Neural progenitor cell (in vitro differentiated cells): Measurements from ENCODE around the gene ULK4. TPM values are rescaled to one million over a fixed set of nuclear protein-coding genes. Genes with fewer than 3 reads are reported as not detected.

Source experiments
- DNase-seq: peaks from one replicate; pipeline ENCODE4 v3.0.0-alpha.2; 2016; ENCODE audit warnings: low spot score
- H2AFZ ChIP-seq: fragments of 200-600 bp; sonication (generic); replicated peaks from 2 replicates; pipeline ENCODE4 v1.6.1; 2016; ENCODE audit warnings: antibody characterized with exemption
- H3F3A ChIP-seq: fragments of 200-600 bp; sonication (generic); 2 replicates; pipeline ENCODE4 v1.6.1; 2016; ENCODE audit warnings: antibody characterized with exemption, low read depth
- H3K27ac ChIP-seq: fragments of 200-600 bp; sonication (generic); 2 replicates; pipeline ENCODE4 v1.5.1; 2016; ENCODE audit warnings: mild to moderate bottlenecking
- H3K27me3 ChIP-seq: fragments of 200-600 bp; sonication (generic); 2 replicates; pipeline ENCODE4 v1.6.1; 2016; ENCODE audit warnings: mild to moderate bottlenecking, moderate library complexity
- H3K36me3 ChIP-seq: fragments of 200-600 bp; sonication (generic); 2 replicates; pipeline ENCODE4 v1.5.1; 2016
- H3K4me1 ChIP-seq: fragments of 200-600 bp; sonication (generic); 2 replicates; pipeline ENCODE4 v1.6.1; 2016; ENCODE audit warnings: mixed run types
- H3K4me2 ChIP-seq: fragments of 200-600 bp; sonication (generic); 2 replicates; pipeline ENCODE4 v1.6.1; 2016
- H3K4me3 ChIP-seq: fragments of 200-600 bp; sonication (generic); 2 replicates; pipeline ENCODE4 v1.5.1; 2016
- H3K79me2 ChIP-seq: fragments of 200-600 bp; sonication (generic); 2 replicates; pipeline ENCODE4 v1.6.1; 2016; ENCODE audit warnings: low read depth
- H3K9ac ChIP-seq: fragments of 200-600 bp; sonication (generic); 2 replicates; pipeline ENCODE4 v1.6.1; 2016
- H3K9me3 ChIP-seq: fragments of 200-600 bp; sonication (generic); 2 replicates; pipeline ENCODE4 v1.5.1; 2016; ENCODE audit warnings: low read depth
- H4K20me1 ChIP-seq: fragments of 200-600 bp; sonication (generic); 2 replicates; pipeline ENCODE4 v1.6.1; 2016; ENCODE audit warnings: low read depth
- H3K27ac Mint-ChIP-seq: 3 replicates; pipeline ENCODE4 v1.8.0; 2021; ENCODE audit warnings: mixed read lengths
- H3K27me3 Mint-ChIP-seq: 2 replicates; pipeline ENCODE4 v1.8.0; 2022; ENCODE audit warnings: low read depth, mild to moderate bottlenecking, inconsistent platforms, moderate library complexity, mixed read lengths; ENCODE audit not compliant: insufficient read depth
- H3K36me3 Mint-ChIP-seq: 3 replicates; pipeline ENCODE4 v1.8.0; 2021; ENCODE audit warnings: mixed read lengths
- H3K4me1 Mint-ChIP-seq: 3 replicates; pipeline ENCODE4 v1.8.0; 2021; ENCODE audit warnings: mixed read lengths
- H3K4me3 Mint-ChIP-seq: 3 replicates; pipeline ENCODE4 v1.8.0; 2021; ENCODE audit warnings: mild to moderate bottlenecking, moderate library complexity, mixed read lengths
- H3K9me3 Mint-ChIP-seq: 3 replicates; pipeline ENCODE4 v1.8.0; 2020; ENCODE audit warnings: mixed read lengths
- CTCF ChIP-seq: fragments of 200-600 bp; sonication (generic); IDR thresholded peaks from 2 replicates; pipeline ENCODE4 v1.5.1; 2017; ENCODE audit warnings: antibody characterized with exemption, mild to moderate bottlenecking
- EZH2 ChIP-seq: fragments of 200-600 bp; sonication (generic); IDR thresholded peaks from 2 replicates; pipeline ENCODE4 v1.6.1; 2017; ENCODE audit warnings: antibody characterized with exemption, mild to moderate bottlenecking, moderate library complexity
- EZH2phosphoT487 ChIP-seq: fragments of 200-600 bp; sonication (generic); IDR thresholded peaks from 2 replicates; pipeline ENCODE4 v1.6.1; 2017; ENCODE audit warnings: antibody characterized with exemption
- total RNA-seq: library from RNA; depleted of rRNA; stranded (reverse); fragments of >200 nt; gene quantifications from 2 replicates; pipeline ENCODE4 v1.2.3, GENCODE V29; 2015; ENCODE audit warnings: low replicate concordance

Gene ULK4
- total RNA-seq, 1 donor from 2014 or later = 33.0 TPM

DNA sequence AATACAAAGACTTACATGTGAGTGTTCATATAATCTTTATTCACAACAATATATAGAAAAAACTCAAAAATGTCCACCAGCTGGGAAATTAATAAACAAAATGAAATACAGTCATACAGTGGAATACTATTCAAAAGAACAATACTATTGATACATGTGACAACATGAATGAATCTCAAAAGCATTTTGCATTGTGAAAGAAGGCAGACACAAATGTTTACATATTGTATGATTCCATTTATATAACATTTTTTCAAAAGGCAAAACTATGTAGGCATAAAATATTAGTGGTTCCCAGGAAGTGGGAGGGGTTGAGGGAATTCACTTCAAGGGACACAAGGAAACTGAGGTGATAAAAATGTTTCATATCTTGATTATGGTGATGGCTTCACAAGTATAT lies 459.4 kb downstream of the ULK4 start:
- Histone ChIP-seq H3K27me3 (no peaks in the 10 kb centered on the region), H2AFZ (no peak overlapping the region), H3K9ac (no peak overlapping the region), H3K4me2 (no peak overlapping the region), H3F3A (no peaks in the 10 kb centered on the region), H3K79me2 (no peaks in the 10 kb centered on the region), H3K9me3 (no peaks in the 10 kb centered on the region), H3K4me3 (no peak overlapping the region), H3K27ac (no peak overlapping the region), H3K4me1 (no peaks in the 10 kb centered on the region), H3K36me3 (no peaks in the 10 kb centered on the region), H4K20me1 (no peaks in the 10 kb centered on the region)
- DNase-seq = no peak
- no peaks in the 10 kb centered on the region for H3K4me1 Mint-ChIP-seq
- H3K4me3 Mint-ChIP-seq = no peak overlapping the region
- no peak overlapping the region for H3K27ac Mint-ChIP-seq
- TF ChIP-seq CTCF (no peak), EZH2 (no peak), EZH2phosphoT487 (no peak)
- no peaks in the 10 kb centered on the region for H3K9me3 Mint-ChIP-seq
- H3K36me3 Mint-ChIP-seq = no peaks in the 10 kb centered on the region
- no peaks in the 10 kb centered on the region for H3K27me3 Mint-ChIP-seq

DNA sequence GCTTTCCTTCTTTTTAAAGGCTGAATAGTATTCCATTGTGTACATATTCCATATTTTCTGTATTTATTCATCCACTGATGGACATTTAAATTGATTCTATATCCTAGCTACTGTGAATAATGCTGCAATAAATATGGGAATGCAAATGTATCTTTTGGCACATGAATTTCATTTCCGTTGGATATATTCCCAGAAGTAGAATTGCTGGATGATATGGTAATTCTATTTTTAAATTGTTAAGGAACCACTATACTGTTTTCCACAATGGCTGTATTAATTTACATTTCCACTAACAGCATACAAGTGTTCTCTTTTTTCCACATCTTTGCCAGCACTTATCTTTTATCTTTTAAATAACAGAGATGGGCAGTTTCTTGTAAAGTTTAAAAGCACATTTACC lies 459.9 kb downstream of the ULK4 start:
- no peak for TF ChIP-seq CTCF
- no peak for TF ChIP-seq EZH2
- no peak for TF ChIP-seq EZH2phosphoT487
- H3K27me3 ChIP-seq = no peaks in the 10 kb centered on the region
- H3K27ac Mint-ChIP-seq = no peak overlapping the region
- H3K4me3 Mint-ChIP-seq = no peak overlapping the region
- H2AFZ ChIP-seq = no peak overlapping the region
- H4K20me1 ChIP-seq = no peaks in the 10 kb centered on the region
- H3K36me3 ChIP-seq = no peaks in the 10 kb centered on the region
- H3K4me2 ChIP-seq = no peak overlapping the region
- H3K79me2 ChIP-seq = no peaks in the 10 kb centered on the region
- H3K9ac ChIP-seq = no peak overlapping the region
- no peaks in the 10 kb centered on the region for H3K9me3 Mint-ChIP-seq
- no peaks in the 10 kb centered on the region for H3F3A ChIP-seq
- H3K36me3 Mint-ChIP-seq = no peaks in the 10 kb centered on the region
- H3K27ac ChIP-seq = no peak overlapping the region
- H3K4me1 Mint-ChIP-seq = no peaks in the 10 kb centered on the region
- H3K27me3 Mint-ChIP-seq = no peaks in the 10 kb centered on the region
- no peaks in the 10 kb centered on the region for H3K9me3 ChIP-seq
- no peak for DNase-seq
- no peak overlapping the region for H3K4me3 ChIP-seq
- H3K4me1 ChIP-seq = no peaks in the 10 kb centered on the region

GRCh38 chr3:41498847-41499246 lies 463.1 kb downstream of the ULK4 start:
- Histone ChIP-seq H4K20me1 (no peaks in the 10 kb centered on the region), H3K4me3 (no peak overlapping the region), H3K79me2 (no peaks in the 10 kb centered on the region), H3K4me2 (no peak overlapping the region), H3K4me1 (no peaks in the 10 kb centered on the region), H3K36me3 (no peaks in the 10 kb centered on the region), H3K9me3 (no peaks in the 10 kb centered on the region), H3K9ac (no peak overlapping the region), H3K27me3 (no peaks in the 10 kb centered on the region), H3F3A (no peaks in the 10 kb centered on the region), H2AFZ (no peak overlapping the region), H3K27ac (no peak overlapping the region)
- no peak overlapping the region for H3K4me3 Mint-ChIP-seq
- no peak for DNase-seq
- H3K4me1 Mint-ChIP-seq = no peaks in the 10 kb centered on the region
- H3K9me3 Mint-ChIP-seq = no peaks in the 10 kb centered on the region
- no peaks in the 10 kb centered on the region for H3K36me3 Mint-ChIP-seq
- TF ChIP-seq CTCF (no peak), EZH2phosphoT487 (no peak), EZH2 (no peak)
- no peaks in the 10 kb centered on the region for H3K27me3 Mint-ChIP-seq
- no peak overlapping the region for H3K27ac Mint-ChIP-seq

- Histone ChIP-seq H3K9me3 (no peaks in the 10 kb centered on the region), H4K20me1 (no peaks in the 10 kb centered on the region), H3K4me1 (peaks cover 11% of the 10 kb centered on the region), H2AFZ (no peak overlapping the region), H3K36me3 (no peaks in the 10 kb centered on the region), H3K4me3 (no peak overlapping the region), H3K4me2 (no peak overlapping the region), H3K27ac (no peak overlapping the region), H3K79me2 (no peaks in the 10 kb centered on the region), H3K27me3 (no peaks in the 10 kb centered on the region), H3F3A (no peaks in the 10 kb centered on the region), H3K9ac (no peak overlapping the region)
- H3K27ac Mint-ChIP-seq = no peak overlapping the region
- H3K9me3 Mint-ChIP-seq = no peaks in the 10 kb centered on the region
- no peaks in the 10 kb centered on the region for H3K4me1 Mint-ChIP-seq
- no peaks in the 10 kb centered on the region for H3K27me3 Mint-ChIP-seq
- no peak for DNase-seq
- H3K36me3 Mint-ChIP-seq = no peaks in the 10 kb centered on the region
- TF ChIP-seq CTCF (no peak), EZH2 (no peak), EZH2phosphoT487 (no peak)
- no peak overlapping the region for H3K4me3 Mint-ChIP-seq
Observed at GRCh38 chr3:41490360-41490759, 471.5 kb downstream of the ULK4 start.
